HG02759 (cell line): ENCODE measurements around the gene ZIC4.

Experiments
- ATAC-seq: cut with Tn5 transposase; IDR thresholded peaks from one replicate; pipeline ENCODE4 v1.9.1; 2021; ENCODE audit warnings: mild to moderate bottlenecking, moderate library complexity; ENCODE audit not compliant: unreplicated experiment

ZIC4 gene

GRCh38 chr3:147391781-147392624, 14.3 kb downstream of the ZIC4 start:
- no peak for ATAC-seq

DNA sequence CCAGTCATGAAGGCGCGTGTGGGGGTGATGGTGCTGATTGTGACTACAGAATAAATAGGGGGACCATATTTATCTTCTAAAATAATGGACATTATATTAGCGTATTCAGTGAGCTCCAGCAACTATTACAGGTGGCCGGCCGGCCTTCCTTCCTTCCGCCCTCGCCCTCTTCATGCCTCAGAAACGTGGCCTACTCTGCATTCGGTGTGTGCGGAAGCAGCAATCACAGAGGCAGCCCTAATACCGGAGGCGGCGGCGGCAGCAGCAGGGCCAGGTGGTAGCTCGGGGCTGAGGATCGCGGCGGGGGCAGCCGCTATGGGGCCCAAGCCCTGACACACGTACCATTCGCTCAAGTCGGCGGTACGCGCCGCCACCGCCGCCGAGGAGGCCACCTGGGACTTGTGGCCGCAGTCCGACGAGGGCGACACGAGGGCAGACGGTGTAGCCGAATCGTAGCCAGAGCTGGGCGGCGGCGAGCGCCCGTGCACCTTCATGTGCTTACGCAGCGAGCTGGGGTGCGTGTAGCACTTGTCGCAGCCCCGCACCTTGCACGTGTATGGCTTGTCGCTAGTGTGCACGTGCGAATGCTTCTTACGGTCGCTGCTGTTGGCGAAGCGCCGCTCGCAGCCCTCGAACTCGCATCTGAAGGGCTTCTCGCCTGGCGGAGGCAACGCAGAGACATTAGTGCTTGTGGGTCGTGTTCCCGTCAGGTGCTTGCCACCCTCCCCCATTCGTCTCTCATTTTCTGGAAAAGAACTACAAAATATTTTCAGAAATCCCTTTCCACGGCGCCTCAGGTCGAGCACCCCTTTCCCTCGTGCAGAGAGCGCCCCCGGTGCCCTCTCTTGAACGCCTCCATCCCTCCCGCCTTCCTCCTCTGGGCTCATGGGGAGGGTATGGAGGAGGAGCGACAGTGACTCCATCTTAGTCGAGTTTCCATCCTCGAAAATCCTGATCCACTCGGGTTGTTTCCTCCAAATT, 15.5 kb downstream of the ZIC4 start:
- ATAC-seq: no peak

GRCh38 chr3:147389717-147390116, 16.6 kb downstream of the ZIC4 start:
- no peak for ATAC-seq

- no peak for ATAC-seq
Measured at GRCh38 chr3:147388700-147389580, 17.4 kb downstream of the ZIC4 start.

- ATAC-seq: no peak
Measured at GRCh38 chr3:147387885-147388699, 18.3 kb downstream of the ZIC4 start.

DNA sequence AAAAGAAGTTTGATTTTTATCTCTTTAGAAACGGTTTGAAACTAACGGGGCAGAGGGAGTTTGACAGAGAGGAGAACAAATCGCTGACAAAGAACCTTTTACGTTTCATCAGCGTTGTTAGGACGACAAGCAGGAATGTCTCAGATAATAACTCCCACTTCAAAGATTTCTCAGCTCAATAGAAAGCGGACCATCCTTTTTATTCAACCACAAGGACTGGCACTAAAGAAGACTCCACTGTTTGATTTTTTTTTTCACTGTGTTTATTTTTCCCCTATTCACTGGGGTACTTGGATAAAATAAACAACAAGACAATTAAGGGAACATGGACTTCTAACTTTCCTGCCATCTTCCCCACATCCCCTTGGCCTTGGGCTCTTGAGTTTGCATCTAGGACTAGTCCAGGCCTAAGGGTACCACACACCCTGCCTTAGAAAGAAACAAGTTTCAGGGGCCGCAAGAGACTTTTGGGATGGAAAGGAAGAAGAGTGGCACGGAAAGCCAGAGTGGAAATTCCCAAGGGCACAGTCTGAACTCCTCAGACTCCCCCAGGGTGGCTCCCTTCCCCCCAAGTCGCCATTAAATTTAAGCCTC, 19.0 kb downstream of the ZIC4 start:
- no peak for ATAC-seq

DNA sequence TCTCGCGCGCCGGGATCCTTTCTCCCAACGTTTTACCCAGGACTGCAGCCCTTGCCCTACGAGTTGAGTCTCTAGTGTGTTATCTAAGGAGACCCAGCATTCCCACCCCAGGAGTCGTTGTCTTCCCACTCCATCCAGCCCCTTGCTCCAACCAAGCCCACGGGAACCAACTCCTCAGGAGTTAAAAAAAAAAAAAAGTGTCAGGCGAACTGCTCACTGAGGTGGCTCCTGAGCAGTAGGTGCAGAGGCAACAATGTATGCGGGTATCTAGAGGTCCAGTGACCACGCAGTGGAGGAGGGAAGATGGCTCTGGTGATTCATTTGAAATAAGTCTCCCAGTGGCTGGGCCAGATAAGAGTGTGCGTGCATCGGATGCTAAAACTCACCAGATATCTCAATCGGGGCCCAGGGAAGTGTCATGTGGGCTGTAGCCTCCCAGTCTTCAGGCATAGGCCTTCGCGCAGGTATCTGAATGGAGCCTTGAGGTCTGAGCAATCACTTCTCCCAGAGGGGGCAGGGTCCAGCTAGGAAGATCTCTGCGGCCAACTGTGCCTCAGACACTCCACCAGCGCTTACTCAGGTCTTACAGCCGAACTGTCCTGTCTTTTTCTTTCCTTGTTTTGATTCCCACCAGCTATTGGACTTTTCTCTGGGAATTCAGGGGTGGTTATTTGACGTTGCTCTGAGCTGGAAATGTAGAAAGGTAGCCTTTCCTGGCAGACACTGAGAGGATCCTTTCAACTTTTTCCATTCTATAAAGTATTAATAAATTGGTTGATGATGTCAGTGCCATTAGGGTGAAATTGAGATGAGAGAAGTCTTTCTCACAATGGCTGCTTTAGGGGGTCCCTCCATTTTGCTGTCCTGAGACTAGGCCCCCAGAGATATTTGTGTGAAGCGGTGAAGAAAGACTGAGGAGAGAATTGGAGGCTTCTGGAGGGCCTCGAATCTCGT, 21.0 kb downstream of the ZIC4 start:
- ATAC-seq: no peak

- no peak for ATAC-seq
Measured at GRCh38 chr3:147384210-147385058, 21.9 kb downstream of the ZIC4 start.

GRCh38 chr3:147383617-147384016, 22.7 kb downstream of the ZIC4 start:
- no peak for ATAC-seq

- ATAC-seq: no peak
Measured at GRCh38 chr3:147381596-147381995, 24.7 kb downstream of the ZIC4 start.

DNA sequence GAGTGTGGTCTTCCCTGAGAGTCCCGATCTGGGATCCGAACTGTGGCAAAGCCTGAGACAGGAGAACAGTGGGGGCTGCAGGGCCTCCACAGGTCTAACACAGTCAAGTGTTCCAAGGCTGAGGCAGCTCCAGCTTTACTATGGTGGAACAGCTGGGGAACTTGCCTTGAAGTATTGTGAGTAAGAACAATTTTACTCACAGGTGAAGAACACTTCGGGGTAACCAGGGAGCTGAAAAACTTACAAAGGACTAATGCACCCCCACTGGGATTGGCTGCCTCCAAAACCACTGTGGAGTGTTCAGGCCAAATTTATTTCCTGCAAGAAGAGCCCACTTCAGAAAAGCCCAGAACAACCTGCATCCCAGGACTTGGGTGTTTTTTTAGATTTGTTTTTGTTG, 25.4 kb downstream of the ZIC4 start:
- no peak for ATAC-seq

GRCh38 chr3:147380387-147380951, 25.9 kb downstream of the ZIC4 start:
- ATAC-seq: no peak

GRCh38 chr3:147379651-147380050, 26.7 kb downstream of the ZIC4 start:
- ATAC-seq: no peak

GRCh38 chr3:147377412-147378367, 28.7 kb downstream of the ZIC4 start:
- no peak for ATAC-seq

DNA sequence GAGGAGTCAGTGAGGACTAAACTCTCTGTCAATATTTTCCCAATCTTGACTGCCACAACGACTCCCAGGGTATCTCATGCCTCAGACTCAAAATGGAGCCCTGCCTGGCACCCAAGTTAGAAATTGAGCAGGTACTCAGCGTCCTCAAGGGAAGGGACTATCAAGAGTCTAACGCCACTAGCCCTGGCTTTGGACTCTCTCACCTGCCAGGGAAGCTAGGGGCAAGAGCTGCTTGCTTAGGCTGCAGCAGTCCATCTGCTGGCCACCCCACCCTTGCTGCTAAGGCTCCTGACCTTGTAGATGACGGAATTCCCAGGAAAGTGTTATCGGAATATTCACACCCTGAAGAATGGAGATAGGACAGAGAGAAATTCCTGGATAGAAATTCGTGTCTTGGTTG, 33.0 kb downstream of the ZIC4 start:
- ATAC-seq: no peak

DNA sequence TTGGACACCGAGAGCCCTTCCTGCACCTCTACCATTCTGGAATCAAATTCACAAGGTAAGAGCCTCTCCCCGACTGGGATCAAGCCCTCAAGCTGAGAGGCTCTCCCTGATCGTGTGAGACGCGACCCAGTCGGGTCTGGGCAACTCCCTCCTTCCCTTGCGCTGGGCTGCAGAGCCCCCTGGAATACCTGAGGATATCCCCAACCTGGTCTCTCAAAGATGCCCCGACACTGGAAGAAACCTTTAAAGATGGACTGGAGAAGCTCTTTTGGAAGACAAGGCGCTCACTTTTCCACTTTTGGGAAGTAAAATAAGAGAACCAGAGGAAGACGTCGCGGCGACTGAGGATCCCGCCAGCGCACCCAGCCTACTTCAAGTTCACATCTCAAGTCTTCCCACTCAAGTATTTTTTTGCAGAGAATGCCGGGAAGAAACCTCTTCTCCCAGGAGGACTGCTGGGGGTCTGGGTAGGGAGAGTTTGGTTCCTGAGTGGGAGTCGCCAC, 33.8 kb downstream of the ZIC4 start:
- ATAC-seq: no peak
